ENCODE data around the gene TTLL3.
A peak's percentile ranks its signal among the peaks of the same experiment; 100 is the strongest.
"Not testable (repeated sequence)": the region's sequence is repeated elsewhere in the genome, so short reads cannot be mapped to it uniquely, and the experiment has no call there.

The TTLL3 gene, protein sequence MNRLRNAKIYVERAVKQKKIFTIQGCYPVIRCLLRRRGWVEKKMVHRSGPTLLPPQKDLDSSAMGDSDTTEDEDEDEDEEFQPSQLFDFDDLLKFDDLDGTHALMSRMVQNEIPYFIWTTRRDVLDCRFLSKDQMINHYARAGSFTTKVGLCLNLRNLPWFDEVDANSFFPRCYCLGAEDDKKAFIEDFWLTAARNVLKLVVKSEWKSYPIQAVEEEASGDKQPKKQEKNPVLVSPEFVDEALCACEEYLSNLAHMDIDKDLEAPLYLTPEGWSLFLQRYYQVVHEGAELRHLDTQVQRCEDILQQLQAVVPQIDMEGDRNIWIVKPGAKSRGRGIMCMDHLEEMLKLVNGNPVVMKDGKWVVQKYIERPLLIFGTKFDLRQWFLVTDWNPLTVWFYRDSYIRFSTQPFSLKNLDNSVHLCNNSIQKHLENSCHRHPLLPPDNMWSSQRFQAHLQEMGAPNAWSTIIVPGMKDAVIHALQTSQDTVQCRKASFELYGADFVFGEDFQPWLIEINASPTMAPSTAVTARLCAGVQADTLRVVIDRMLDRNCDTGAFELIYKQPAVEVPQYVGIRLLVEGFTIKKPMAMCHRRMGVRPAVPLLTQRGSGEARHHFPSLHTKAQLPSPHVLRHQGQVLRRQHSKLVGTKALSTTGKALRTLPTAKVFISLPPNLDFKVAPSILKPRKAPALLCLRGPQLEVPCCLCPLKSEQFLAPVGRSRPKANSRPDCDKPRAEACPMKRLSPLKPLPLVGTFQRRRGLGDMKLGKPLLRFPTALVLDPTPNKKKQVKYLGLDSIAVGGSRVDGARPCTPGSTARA

GRCh38 chr3:9809615-9810432, at the start of gene TTLL3:
TSS of gene TTLL3 (plus strand) at chr3:9810262. CDS start at chr3:9810662, 400 bp downstream.
- peak; percentile 82 for DNase-seq

DNA sequence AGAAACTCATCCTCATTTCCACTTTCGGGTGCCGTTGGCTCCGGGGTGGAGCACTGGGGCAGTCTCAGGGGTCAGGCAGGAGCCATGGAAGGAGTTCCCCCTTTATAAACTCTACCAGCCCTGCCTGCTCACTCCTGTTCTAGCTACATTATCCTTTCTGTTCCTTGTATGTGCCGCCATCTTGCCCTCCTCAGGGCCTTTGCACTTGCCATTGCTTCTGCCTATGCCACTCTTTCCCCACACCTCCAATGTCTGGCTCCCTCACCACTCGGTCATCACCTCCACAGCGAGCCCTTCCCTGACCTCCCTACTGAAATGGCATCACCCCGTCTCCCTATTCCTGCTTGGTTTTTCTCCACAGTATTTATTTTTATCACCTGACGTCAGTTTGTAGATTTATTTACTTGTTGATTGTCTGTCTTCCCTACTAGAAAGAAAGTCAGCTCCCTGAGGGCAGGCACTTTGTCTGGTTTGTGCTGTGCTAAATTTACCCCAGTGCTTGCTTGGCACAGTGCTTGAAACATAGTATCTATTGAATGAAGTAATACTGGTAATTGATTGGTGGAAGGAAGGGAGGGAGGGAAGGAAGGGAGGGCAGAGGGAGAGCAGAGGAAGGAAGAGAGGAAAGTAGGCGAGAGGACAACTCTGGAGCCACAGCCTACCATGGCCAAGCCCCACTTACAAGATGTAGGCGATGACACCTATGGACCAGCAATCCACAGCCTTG, 49.1 kb upstream of the TTLL3 start:
- no peak for DNase-seq

- DNase-seq, result no peak
Measured at GRCh38 chr3:9761919-9762318, 48.1 kb upstream of the TTLL3 start.

- DNase-seq, result no peak
Measured at GRCh38 chr3:9762871-9763270, 47.2 kb upstream of the TTLL3 start.

GRCh38 chr3:9765865-9766264, 44.2 kb upstream of the TTLL3 start:
- no peak for DNase-seq

GRCh38 chr3:9767418-9767817, 42.6 kb upstream of the TTLL3 start:
- DNase-seq, result peak; percentile 33

DNA sequence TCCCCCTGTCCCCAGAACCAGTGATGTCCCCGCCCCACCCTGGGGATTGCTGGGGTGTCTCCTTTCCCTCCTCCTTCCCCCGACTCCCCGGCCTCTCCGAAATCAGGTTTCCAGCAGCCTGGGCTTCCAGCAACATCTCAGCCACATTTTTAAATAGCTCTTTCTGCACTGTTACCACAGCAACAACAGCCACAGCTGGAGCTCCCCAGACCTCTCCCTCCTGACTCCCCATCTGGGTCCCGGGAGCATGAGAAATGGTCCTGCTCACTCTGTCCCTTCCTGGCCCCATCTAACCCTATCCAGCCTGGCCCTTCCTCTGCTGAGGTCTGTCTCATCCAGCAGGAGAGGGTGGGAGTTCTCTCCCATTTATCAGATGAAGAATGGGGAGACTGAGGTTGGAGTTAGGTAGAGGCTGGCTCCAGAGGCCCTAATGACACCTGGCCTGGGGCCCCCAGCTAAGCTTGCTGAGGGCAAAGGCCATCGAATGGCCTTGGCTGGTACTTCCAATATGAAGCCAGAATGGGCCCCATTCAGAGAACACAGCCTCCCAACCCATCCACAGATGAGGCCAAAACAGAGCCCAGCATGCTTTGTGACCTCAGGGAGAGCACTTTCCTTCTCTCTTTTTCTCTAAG, 41.8 kb upstream of the TTLL3 start:
- no peak for DNase-seq

DNA sequence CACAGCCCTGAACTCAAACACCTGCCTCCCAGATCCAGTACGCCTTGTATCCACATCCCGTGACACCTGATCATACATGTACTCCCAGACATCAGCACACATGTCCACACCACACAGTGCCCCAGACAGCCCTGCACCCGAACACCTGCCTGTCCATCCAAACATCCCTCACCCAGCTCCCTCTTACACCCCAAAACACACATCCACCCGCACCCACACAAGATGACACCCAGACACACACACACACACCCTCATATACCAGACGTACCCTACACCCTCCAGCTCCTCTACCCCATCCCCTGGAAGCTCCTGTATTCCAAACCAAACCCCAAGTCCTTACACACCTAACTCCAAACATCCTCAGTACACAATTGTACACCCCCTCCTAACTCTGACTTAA, 41.0 kb upstream of the TTLL3 start:
- DNase-seq, result no peak

- peak; percentile 75 for DNase-seq
Measured at GRCh38 chr3:9769426-9770275, 40.4 kb upstream of the TTLL3 start, which contains the start of gene CAMK1. TSS of gene CAMK1 (minus strand) at chr3:9769947. CDS start at chr3:9767749, 2,198 bp downstream.

DNA sequence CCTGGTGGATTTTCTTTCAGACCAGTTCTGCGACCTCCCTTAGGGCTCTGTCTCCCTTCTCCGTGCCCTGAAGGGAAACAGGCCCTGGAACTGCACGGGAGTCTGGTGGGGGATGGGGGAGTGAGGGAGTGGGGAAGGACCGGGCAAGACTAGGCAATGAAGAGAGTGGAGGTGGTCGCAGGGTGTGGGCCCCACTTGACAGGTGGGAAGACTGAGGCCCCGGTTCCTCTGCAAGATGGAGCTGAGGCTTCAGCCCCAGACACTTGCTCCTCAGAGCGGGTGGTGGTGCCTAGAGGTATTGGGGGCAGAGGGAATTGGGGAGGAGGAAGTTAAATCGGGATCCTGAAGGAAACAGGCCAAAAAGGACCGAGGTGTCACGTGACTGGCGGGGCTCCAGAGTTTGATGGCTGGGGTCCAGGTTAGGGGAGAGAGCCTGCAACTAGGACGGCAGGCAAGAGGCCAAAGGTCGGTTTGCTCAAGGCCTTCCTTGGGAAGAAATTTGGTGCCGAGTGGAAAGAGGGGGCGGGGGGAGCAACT, 39.7 kb upstream of the TTLL3 start:
- DNase-seq, result no peak

- not testable (repeated sequence) for DNase-seq
Measured at GRCh38 chr3:9771007-9771406, 39.1 kb upstream of the TTLL3 start.

DNA sequence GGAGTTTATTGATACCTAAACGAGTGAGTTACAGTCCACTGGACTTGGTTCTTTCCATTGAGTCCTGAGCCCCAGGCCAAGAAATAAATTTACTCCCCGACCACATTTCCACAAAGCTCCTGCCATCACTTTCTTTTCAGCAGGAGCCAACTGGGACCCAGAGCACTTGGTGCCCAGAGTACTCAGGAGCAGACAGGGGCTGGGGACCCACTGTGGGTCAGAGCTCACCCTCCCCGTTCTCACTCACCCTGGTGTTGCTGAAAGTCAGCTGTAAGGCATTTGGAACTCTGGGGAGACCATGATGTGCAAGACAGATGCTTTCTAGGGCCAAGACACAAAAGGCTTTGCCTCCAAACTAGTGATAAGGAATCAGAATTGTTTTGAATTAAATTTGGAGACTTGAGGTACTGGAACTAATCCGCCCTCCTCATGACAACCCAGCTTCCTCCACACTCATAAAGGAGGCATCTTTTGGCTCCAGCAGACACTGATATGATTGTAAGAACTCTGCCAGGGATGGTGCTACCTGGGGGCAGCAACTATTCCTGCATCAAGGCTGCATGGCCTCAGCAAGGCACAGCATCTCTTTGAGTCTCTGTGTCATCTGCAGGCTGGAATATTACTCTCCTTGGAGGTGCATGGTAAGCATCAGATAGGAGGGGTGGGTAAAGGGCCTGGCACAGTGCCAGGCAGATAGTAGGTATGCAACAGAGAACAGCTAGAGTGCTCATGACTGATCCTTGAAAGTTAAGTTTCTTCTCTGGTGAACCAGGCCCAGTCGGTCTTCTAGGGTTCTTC, 33.0 kb upstream of the TTLL3 start:
- peak; percentile 61 for DNase-seq

- no peak for DNase-seq
Measured at GRCh38 chr3:9777694-9778021, 32.4 kb upstream of the TTLL3 start.

DNA sequence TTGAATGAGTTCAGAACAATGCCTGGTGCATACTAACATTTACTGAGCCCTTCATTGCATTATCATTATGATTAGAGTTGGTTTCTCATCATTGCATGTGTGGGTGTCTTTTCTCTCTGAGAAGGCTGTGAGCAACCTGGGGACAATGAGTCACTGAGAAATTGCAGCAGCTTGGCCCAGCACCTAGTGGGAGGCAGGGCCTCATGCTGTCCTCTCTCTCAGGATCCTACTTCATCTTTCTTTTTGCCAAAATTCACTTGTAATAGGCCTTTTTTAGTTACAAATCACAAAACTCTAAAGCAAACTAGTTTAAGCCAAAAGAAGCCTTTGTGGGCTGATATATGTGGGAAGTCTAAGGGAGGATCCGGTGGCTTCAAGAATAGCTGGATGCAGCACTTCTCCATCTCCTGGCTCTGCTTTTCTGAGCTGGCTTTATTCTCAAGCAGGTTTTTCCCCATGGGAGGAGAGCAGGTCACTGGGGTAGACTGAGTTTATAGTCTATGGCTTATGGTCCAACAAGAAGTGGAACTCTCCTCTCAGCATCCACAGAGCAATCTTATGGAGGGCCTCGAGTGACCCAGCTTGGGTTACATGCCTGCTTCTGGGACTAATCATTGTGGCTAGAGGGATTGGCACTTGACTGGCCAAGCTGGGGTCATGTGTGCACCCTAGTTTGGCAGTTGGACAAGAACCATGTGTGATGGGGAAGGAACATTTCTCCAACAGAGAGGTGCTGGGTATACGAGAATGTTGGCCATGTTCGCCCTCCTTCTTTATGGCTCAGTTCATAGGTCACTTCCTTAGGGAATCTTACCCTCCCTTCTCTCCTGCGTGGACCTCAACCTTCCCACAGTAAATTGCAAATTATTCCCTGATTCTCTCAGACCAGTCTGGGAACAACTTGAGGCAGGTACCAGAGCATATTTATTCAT, 31.7 kb upstream of the TTLL3 start:
- DNase-seq, result no peak

DNA sequence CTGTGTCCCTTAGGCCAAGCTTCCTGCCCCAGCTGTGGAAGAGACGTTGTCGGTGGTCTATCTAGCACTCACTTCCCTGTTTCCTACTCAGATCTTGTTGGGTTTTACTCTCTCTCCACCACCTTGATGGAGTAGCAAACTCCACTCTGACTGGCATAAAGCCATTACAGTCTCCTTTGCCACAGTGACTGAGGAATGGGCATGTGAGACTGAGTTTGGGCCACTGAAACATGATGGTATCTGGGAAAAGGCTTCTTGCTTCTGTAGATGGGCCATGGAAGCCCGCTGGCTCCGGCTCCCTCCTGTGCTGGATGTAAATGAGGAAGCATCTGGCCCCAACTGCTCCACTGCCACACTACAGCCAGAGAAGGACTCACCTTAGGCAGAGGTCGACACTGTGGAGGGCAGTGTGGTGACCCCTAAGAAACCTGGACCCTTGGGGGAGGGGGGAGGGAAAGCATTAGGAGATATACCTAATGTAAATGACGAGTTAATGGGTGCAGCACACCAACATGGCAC, 30.9 kb upstream of the TTLL3 start:
- no peak for DNase-seq

DNA sequence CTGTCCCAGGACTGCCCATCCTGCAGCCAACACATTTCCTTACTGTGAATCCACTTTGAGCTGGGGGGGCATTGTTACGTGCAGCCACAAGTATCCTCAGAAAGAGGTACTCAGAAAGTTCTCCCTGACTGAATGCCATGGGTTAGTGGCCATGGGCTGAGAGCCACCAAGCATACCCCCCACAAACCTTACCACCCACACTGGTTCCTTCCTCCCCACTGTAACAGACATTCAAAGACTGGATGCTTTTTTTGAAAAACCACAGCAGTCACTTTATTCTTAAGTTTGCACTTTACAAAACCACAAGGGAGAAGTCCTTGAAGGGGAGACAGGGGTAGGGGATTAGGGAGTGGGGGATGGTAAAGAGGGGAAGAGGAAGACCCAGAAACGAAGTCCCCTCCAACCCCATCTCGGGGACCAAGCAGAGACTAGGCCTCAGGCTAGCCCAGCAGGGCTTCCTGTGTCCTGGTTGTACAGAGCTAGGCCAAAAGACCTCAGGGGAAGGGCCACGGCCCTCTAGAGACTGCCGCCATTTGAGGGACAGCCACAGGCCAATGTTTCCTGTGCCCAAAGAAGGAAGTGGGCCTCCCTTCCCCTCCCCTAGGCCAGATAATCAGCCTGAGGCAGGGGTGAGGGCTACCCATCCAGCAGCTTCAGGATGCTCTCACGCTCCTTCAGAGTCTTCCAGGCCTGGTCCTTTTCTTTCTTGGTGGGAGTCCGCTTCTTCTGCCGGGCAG, 30.2 kb upstream of the TTLL3 start:
- DNase-seq, result peak; percentile 81

- no peak for DNase-seq
Measured at GRCh38 chr3:9780458-9780812, 29.6 kb upstream of the TTLL3 start.

DNA sequence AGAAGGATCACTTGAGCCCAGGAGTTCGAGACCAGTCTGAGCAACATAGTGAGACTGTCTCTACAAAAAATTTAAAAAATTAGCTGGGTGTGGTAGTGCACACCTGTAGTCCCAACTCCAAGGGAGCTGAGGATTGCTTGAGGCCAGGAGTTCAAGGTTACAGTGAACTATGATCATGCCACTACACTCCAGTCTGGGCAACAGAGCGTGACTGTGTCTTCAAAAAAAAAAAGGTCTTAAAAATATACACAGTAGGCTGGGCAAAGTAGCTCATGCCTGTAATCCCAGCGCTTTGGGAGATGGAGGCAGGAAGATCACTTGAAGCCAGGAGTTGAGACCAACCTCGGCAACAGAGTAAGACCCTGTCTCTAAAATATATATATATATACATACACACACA, 29.2 kb upstream of the TTLL3 start:
- DNase-seq, result no peak

All from hematopoietic multipotent progenitor cell treated with erythropoietin and hydrocortisone succinate and interleukin-3 and kit ligand, for 6 days (in vitro differentiated cells).